WI38 (cell line): ENCODE measurements around the gene ST6GALNAC3.
"Not testable (repeated sequence)": the region's sequence is repeated elsewhere in the genome, so short reads cannot be mapped to it uniquely, and the experiment has no call there.

Experiments
- H3K4me3 ChIP-seq: 2 replicates; pipeline ENCODE4 v1.5.1; 2011; ENCODE audit warnings: low read depth, mild to moderate bottlenecking, control low read depth, low read length
- CTCF ChIP-seq: IDR thresholded peaks from 2 replicates; pipeline ENCODE4 v1.5.1; 2012; ENCODE audit warnings: low read depth, mild to moderate bottlenecking, control low read depth, low read length

ST6GALNAC3 gene

DNA sequence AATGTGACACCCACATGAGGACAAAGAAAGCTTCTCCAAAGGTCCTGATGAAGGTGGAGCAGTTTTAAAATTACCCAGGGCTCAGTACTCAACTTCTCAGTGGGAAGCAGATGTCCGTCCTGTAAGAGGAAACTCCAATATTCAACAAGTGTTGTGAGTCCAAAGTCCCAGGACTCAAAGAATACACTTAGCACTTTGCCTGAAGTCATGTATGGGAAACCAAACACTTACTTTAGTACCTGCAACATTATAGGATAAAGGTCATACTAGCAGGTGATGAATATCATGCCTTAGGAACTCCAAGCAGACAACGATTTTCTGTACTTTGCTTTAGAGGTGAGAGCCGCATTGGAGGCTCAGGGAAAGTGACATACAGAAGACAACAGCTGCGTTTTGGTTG is 37.2 kb upstream of the ST6GALNAC3 start:
- TF ChIP-seq CTCF, result no peak
- H3K4me3 ChIP-seq, result no peak overlapping the region

DNA sequence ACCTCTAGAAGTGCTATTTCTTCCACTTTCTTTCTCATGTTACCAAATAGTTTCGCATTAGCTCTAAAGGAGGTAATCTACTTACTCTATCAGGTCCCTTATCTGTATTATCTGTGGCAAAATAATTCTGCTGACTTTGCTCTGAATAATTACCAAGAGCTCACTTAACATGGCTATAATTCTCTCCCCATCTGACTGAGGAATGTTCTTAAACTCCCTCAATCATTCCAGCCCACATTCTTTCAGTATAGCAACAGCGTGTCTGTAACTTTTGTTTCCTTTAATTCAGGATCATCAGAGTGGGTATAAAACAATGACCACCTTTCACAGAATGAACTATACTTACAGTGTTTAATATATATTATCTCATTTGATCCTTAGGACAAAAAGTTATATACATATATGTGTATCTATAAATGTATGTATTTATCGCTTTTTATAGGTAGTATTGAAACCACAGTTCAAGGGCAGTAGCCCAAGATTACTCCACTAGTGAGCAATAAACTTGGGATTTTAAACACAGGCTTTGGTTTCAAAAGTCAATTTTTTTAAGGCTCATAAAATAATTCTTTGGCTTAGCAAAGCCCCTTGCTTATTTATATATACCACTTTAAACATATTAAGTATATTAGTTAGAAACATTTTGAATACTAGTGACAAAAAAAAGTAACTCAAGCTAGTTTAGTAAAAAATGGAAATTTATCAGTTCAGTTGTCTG is 36.1 kb upstream of the ST6GALNAC3 start:
- no peak for TF ChIP-seq CTCF
- H3K4me3 ChIP-seq, result no peak overlapping the region

- H3K4me3 ChIP-seq, result no peak overlapping the region
- TF ChIP-seq CTCF, result no peak
These were observed 28.4 kb upstream of the ST6GALNAC3 start for GRCh38 chr1:76046149-76046548.

DNA sequence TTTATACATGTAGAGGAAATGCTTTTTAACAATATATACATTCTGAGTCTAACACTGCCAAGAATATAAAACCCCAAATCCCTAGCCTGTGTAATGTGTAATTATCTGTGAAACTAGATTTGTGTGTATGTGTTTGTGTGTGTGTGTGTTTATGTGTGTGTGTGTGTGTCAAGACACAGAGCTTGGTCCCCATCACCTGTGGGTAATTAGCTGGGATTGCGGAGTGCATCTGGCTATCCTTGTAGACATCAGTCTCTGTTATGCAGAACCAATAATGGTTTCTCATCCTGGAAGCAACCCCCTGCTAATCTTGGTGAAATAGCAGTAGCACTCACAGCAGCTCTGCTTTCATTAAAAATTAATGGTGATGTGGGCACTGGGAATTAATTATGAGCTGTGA is 26.3 kb upstream of the ST6GALNAC3 start:
- no peak for TF ChIP-seq CTCF

GRCh38 chr1:76048926-76049325 is 25.6 kb upstream of the ST6GALNAC3 start:
- H3K4me3 ChIP-seq, result no peak overlapping the region

More for the DNA sequence above, 26.3 kb upstream of the ST6GALNAC3 start:
- H3K4me3 ChIP-seq, result no peak overlapping the region

GRCh38 chr1:76049498-76049897 is 25.0 kb upstream of the ST6GALNAC3 start:
- no peak for TF ChIP-seq CTCF
- H3K4me3 ChIP-seq, result no peak overlapping the region

More at GRCh38 chr1:76048926-76049325, 25.6 kb upstream of the ST6GALNAC3 start:
- no peak for TF ChIP-seq CTCF

GRCh38 chr1:76050073-76050472 is 24.5 kb upstream of the ST6GALNAC3 start:
- not testable (repeated sequence) for H3K4me3 ChIP-seq

- H3K4me3 ChIP-seq, result no peak overlapping the region
- no peak for TF ChIP-seq CTCF
These were observed 21.5 kb upstream of the ST6GALNAC3 start for GRCh38 chr1:76053021-76053420.
